ENCODE results near the gene BBX. TPM values are rescaled to one million over a fixed set of nuclear protein-coding genes. Genes with fewer than 3 reads are reported as not detected.

Gene BBX
- total RNA-seq, 1 donor from 2014 or later: 62.3 TPM

- intact Hi-C loops (cut with DNase I): no loop called here
- Histone ChIP-seq H3K36me3 (peaks cover 35% of the 10 kb centered on the region), H3K4me1 (peaks cover 27% of the 10 kb centered on the region), H3K27ac (no peak overlapping the region), H3K4me3 (no peak overlapping the region), H3K27me3 (no peaks in the 10 kb centered on the region), H3K9me3 (no peaks in the 10 kb centered on the region)
- TF ChIP-seq CTCF (IDR thresholded peaks at IDR 0.05): peak; percentile 29
- DNase-seq: no peak
- ATAC-seq: peak; percentile 26
Observed at GRCh38 chr3:107794664-107795443, 272.1 kb downstream of the BBX start.

GRCh38 chr3:107795514-107796094 is 272.8 kb downstream of the BBX start:
- ATAC-seq (no peak), DNase-seq (no peak)
- Histone ChIP-seq H3K9me3 (no peaks in the 10 kb centered on the region), H3K27ac (no peak overlapping the region), H3K4me1 (peaks cover 27% of the 10 kb centered on the region), H3K36me3 (peaks cover 36% of the 10 kb centered on the region), H3K27me3 (no peaks in the 10 kb centered on the region), H3K4me3 (no peak overlapping the region)
- intact Hi-C loops (cut with DNase I): no loop called here
- TF ChIP-seq CTCF (IDR thresholded peaks at IDR 0.05): no peak

GRCh38 chr3:107796791-107797190 is 274.0 kb downstream of the BBX start:
- Histone ChIP-seq H3K4me1 (peaks cover 27% of the 10 kb centered on the region), H3K9me3 (no peaks in the 10 kb centered on the region), H3K27me3 (no peaks in the 10 kb centered on the region), H3K36me3 (peaks cover 39% of the 10 kb centered on the region), H3K27ac (no peak overlapping the region), H3K4me3 (no peak overlapping the region)
- DNase-seq: no peak
- no peak for TF ChIP-seq CTCF (IDR thresholded peaks at IDR 0.05)
- peak; percentile 54 for ATAC-seq
- intact Hi-C loops (cut with DNase I): no loop called here

GRCh38 chr3:107797586-107797985 is 274.8 kb downstream of the BBX start:
- DNase-seq: no peak
- no peak overlapping the region for H3K27ac ChIP-seq
- no peak for ATAC-seq
- no peaks in the 10 kb centered on the region for H3K27me3 ChIP-seq
- H3K4me1 ChIP-seq: peaks cover 27% of the 10 kb centered on the region
- no peaks in the 10 kb centered on the region for H3K9me3 ChIP-seq
- peaks cover 39% of the 10 kb centered on the region for H3K36me3 ChIP-seq
- TF ChIP-seq CTCF (IDR thresholded peaks at IDR 0.05): no peak
- no peak overlapping the region for H3K4me3 ChIP-seq
- intact Hi-C loops (cut with DNase I): no loop called here

- Histone ChIP-seq H3K27ac (no peak overlapping the region), H3K4me3 (no peak overlapping the region), H3K27me3 (no peaks in the 10 kb centered on the region), H3K4me1 (peaks cover 27% of the 10 kb centered on the region), H3K9me3 (no peaks in the 10 kb centered on the region), H3K36me3 (peaks cover 43% of the 10 kb centered on the region)
- no peak for TF ChIP-seq CTCF (IDR thresholded peaks at IDR 0.05)
- intact Hi-C loops (cut with DNase I): no loop called here
- DNase-seq (no peak), ATAC-seq (no peak)
Observed at GRCh38 chr3:107798381-107798780, 275.6 kb downstream of the BBX start.
